GM12892 (cell line): Measurements from ENCODE around the gene NFIC.

Source experiments
- POLR2A ChIP-seq: IDR thresholded peaks from 2 replicates; pipeline ENCODE4 v1.6.1; 2011; ENCODE audit warnings: low read depth, low read length, control low read depth
- POLR2AphosphoS5 ChIP-seq: IDR thresholded peaks from 2 replicates; pipeline ENCODE4 v1.6.1; 2011; ENCODE audit warnings: low read depth, low read length, control low read depth
- TAF1 ChIP-seq: IDR thresholded peaks from 2 replicates; pipeline ENCODE4 v1.6.1; 2011; ENCODE audit warnings: low read depth, mild to moderate bottlenecking, control low read depth, low read length, borderline replicate concordance

DNA sequence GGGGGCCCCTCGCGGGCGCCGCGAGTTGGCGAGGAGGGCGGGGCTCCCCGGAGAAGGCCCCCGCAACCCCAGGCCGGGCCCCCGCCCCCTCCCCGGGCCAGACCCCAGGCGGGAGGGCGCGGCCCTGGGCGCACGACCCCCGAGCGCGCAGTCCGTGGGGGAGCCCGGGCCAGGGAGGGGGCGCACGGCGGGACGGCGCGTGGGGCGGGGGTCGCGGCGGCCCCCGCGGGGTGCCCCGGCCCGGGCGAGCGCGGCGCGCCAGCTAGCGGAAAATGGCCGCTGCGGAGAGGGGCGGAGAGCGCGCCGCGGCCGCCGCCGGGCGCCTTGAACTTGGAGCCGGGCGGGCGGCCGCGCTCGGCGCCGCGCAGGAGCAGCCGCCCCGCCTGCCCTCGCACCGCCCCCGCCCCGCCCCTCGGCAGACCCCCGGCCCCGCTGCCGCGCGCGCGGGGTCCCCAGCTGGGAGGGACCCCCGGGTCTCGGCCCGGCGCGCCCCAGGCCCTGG is 6.4 kb upstream of the NFIC start:
- TF ChIP-seq POLR2A (no peak), POLR2AphosphoS5 (no peak), TAF1 (no peak)
